ENCODE results near the gene TIAM1.
"Not testable (repeated sequence)": the region's sequence is repeated elsewhere in the genome, so short reads cannot be mapped to it uniquely, and the experiment has no call there.

TIAM1 gene

DNA sequence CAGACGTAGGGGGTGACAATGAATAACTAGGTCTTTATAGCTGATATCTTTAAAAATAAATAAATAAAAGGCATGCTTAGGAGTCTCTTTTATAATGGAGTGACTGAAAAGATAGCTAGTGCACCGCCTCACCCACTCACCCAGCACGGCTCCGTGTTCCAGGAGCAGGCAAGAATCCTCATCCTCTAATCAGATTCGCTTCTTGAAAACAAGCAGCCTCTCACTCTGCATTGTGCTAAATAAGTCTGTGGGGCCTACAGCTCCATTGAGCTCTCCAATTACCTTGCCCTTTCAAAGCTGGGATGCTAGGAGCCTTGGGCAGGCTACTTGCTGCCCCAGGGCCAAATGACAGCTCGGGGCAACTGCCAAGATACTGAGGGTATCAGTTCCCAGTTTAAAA lies 91.5 kb downstream of the TIAM1 start:
- no peak for DNase-seq

DNA sequence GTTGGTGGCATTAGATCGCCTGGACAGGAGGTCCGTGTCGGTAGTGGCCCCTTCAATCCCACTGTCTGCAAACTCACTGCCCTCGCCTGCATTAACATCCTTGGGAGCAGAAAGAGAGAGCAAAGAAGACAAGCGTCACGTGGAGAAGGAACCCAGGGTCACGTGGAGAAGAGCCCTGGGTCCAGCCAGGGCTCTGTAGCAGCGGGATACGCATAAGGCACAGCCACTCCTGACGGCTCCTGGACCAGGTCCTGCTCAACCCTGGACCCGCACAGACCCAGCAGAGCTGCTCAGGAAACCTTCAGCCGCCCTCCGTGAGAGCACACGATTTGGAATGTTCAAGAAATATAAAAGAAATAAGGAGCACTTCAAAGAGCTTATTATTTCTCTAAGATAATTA lies 92.0 kb downstream of the TIAM1 start:
- no peak for DNase-seq

DNA sequence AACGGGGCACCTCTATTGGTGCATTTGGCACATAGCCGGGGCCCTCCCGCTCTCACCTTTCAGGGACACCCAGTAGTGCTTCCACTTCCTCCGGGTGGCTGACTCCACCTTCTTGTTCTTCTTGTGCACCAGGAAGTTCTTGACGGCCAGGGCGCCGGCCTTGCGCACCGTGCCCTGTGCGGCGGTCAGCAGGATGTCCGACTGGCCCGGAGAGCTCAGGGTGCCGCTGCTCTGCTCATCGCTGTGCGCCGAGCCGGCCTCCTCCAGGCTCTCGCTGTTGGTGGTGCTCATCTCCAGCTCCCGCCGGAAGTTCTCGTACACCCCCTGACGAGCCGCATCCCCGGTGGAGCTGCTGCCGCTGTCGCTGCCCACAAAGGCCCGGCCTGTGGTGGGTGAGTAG lies 92.4 kb downstream of the TIAM1 start:
- DNase-seq: no peak

DNA sequence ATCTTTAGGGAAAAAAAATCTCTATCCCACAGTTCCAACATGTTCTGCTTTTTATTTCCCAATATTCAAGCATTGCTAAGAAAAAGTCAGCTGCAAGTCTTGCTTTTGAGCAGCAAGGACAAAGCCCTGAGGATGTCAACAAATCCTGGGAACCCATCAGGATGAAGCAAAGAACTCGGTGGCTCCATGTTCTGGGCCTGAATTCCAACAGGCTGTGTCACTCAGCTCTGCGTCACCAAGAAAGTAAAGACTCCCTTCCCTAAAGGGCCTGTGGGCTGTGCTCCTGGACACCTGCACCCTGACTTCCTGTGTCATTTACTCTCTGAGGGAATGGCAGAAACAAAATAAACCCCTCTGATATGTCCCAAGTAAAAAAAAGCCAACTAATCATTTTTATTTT lies 95.5 kb downstream of the TIAM1 start:
- peak; percentile 33 for DNase-seq

DNA sequence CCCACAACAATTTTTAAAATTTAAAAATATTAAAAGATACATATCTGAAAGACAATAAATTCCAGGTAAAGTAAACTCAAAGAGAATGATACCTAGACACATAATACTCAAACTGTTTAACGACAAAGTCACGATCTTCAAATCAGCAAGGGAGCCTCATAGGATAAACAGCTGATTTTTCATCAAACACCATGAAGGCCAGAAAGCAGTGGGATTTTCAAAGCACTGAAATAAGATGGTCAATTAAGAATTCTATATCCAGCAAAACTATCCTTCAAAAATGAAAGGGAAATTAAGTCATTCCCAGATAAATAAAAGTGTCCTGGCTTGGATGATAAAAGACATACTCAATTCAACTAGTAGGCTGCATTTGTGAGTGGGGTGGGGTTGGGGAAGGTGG lies 100.5 kb downstream of the TIAM1 start:
- DNase-seq: no peak

DNA sequence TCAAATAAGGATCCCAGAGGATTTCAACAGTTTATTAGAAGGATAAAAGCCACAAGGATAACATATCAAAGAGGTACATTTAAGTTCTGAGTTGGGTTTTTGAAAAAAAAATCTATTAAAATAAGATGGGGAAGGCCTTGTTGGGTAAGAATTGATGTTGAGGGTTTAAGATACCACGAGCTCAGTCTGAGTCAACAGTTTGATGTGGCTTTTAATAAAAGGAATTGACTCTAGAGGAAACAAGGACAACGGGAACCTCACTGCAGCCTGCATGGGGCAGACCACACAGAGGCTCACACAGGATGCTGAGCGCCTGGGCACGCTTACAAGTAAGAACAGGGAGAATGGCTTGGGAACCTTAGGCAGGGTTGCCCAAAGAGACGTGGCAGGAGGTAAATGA lies 107.5 kb downstream of the TIAM1 start:
- peak; percentile 13 for DNase-seq

DNA sequence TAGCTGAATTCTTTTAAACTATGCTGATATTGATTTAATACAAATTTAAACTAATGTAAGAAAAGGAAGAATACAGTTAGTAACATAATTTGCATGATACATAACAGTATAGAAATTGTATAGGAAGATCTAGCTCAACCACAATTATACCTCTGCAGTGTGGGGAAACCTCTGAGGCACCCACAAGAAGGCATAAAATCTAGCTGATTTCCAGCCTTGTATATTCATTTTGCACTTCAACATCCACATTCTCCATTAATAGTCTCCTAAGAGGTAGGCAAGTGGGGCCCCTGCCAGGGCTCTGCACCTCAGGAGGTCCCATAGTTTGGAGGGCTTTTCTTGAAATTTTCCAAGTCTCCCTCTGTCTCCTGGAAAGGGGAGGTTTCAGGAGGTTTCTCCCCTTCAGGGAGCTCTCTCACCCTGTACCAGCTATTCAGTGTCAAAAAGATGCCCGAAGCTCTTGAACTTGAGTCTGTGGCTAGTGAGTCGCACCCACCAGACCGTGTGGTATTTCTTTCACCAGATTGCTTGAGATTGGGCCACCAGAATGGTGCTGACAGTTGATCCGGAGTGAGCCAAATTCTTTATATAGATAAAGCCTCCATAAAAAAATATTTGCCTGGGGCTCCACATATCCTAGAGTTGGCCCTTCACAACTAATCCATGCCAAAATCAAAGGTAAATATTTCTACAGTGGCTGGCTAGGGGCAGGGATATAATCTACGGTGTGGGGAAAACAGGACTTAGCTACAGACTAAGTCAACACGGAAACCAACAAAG lies 108.2 kb downstream of the TIAM1 start:
- peak; percentile 44 for DNase-seq

DNA sequence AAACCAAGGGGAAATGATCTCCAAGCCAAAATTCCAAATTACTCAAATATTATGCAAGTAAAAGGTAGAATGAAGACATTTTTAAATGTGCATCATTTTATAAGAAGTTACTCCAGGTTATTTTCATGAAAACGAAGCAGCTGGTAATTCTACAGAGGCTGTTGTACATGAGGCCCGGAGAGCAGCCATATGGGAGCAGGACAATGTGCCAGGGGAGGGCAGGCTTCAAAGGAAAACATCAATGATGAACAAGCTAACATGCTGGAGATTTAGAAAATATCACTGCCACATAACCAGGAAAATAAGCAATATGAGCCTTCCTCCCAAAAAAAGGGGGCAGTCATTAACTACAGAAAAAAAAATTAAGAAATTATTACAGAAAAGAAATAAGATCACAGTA lies 109.1 kb downstream of the TIAM1 start:
- no peak for DNase-seq

DNA sequence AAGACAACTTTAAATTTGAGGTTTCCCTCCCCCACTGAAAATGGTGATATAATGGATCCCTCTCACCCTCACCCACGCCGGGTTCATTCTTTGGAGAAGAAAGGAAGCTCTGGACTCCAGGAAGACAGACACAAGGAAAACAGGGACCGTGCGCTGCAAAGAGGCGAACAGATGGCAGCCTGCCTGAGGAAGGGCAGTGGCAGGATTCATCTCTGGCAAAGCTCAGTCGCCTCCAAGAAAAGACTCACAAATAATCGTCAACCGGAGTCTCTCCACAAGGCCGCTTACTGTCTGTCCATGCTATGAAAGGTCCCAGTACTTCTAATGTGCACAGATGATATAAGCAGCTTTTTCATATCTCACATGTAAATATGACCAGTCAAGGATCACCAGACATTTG lies 110.3 kb downstream of the TIAM1 start:
- no peak for DNase-seq

DNA sequence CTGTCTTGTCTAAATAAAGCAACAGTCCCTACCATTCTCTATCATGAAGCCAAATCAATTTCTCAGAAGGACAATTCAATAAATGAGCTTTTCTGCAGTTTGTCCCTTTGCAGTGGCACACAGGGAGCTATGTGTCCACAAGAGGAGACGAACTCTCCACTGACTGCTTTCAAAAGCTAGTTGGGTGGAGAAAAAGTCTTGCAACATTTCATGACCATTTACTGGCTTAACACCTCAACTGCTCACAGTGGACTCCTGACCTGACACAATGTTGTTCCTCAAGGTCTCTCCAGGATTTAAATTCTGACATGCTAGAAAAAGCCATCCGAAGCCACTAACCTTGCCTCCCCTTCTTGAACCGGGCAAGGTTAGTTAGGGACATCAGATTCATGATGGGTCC lies 111.7 kb downstream of the TIAM1 start:
- DNase-seq: no peak

DNA sequence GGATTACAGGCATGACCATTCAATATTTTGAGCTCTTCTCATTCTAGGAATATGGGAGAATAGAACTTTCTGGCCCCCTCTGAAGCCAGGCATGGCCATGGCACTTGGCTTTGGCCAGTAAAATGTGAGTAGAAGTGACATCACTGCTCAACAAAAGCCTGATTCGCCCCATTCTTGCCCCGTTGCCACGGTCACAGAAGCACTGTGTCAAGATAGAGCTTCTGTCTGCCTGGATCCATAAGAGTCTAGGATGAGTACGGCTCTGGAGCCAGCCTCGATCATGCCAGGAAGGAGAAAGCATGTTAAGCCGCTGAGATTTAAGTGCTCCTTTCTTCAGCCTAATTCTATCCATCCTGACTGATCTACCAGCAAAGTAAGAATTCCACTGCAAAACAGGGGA lies 113.1 kb downstream of the TIAM1 start:
- DNase-seq: no peak

DNA sequence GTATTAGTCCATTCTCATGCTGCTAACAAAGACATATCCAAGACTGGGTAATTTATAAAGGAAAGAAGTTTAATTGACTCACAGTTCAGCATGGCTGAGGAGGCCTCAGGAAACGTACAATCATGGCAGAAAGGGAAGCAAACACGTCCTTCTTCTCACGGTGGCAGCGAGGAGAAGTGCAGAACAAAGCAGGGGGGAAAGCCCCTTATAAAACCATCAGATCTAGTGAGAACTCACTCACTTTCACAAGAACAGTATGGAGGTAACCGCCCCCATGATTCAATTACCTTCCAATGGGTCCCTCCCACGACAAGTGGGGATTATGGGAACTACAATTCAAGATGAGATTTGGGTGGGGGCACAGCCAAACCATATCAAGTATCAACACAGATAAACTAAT lies 115.3 kb downstream of the TIAM1 start:
- DNase-seq: not testable (repeated sequence)

DNA sequence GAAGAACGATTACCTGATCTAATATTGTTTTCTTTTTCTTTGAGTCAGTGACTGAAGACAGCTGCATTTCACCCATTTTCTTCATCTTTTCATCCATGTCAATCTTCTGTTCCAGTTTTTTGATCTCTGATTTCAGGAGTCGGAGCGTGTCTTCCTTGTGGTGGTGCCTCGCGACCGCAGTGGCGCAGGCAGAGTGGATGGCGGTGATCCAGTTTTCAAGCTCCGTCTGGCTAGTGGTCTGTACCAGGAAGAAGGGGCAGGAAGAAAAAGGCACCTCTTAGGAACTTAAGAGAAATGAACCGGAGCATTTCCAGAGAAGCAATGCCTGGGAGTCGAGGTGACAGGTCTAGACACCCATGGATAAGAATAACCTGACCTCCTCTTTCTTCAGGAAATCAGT lies 118.3 kb downstream of the TIAM1 start:
- DNase-seq: no peak

DNA sequence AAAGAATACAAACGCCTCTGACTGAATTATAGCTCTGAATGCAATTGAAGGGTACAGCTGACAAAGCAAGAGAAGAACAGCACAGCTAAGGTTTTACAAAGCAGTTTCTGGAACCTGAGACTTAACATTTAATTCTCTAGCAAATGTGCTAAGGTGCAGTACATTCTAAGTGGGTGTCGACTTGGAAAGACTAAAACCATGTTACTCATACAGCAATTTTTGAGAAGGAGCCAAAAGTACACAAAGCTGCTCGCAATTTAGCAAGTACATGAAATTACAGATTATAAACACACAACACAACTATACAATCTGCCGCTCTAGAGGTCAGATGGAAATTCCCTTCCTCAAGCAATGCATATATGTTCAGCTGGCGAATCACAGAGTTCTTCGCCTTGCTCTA lies 121.9 kb downstream of the TIAM1 start:
- peak; percentile 30 for DNase-seq

DNA sequence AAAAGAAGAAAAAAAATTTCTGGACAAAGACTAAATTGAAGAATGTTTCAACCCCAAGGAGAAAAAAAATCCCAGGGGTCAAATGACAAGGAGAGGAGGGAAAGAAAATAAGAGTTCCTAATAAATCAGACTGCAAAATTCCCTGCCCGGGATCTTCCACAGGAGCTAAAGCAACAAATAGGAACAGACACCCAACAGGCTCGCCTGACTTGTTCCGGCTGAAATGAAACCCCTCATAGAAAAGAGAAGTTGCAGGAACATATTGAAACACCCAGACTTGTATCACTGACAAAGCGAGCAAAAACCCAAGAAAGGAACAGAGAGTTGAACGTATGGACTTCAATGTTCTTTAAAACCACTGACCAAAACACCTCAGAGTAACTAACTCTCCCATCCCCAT lies 123.0 kb downstream of the TIAM1 start:
- DNase-seq: no peak

DNA sequence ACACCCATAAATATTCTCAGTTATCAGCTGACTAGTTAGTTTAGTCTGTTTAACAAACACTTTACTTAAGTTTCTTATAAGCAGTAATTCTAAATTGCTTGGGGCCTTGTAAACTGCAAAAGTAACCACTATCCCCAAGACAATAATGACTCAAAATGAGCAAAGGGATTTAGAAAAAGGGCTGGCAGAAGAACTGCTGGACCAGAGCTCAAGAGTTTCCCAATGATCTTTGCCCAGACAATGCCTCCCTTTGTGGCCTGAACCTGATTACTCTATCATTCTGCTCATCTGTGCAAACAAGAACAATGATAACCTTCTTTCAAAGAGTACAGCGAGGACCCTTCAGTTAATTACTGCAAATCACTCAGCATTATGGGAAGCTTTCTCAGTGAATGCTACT lies 123.5 kb downstream of the TIAM1 start:
- DNase-seq: no peak

DNA sequence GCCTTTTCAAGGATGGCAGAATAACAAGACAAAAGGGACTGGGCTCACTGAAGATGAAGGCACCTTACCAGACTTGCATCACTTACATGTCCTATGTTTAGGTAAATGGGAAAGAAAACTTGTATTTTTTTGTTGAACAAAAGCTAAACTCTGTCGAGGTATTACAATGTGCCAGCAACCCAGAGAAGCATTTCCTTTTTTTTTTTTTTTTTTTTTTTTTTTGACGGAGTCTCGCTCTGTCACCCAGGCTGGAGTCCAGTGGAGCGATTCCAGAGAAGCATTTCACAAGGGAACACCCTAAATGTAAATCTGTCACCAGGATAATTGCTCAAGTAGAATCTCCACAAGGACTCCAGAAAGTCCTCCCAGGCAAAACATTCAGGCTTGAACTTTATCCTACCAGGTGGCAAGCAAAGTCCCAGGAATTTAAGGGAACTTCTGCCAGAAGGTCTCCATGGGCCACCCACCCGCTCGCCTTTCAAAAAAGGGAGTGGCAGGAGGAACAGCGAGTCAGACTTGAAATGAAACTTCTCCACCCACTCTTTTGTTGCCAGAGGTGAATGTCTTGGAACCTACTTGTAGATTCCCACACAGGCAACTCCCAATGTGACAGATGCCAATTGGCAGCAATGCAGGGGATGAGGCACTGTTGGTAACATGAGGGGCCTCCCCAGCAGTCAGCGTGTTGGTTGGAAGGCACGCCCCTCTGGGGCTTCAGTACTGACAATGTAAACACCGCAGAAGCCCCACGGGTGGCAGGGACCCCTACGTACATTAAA lies 125.0 kb downstream of the TIAM1 start:
- peak; percentile 28 for DNase-seq

DNA sequence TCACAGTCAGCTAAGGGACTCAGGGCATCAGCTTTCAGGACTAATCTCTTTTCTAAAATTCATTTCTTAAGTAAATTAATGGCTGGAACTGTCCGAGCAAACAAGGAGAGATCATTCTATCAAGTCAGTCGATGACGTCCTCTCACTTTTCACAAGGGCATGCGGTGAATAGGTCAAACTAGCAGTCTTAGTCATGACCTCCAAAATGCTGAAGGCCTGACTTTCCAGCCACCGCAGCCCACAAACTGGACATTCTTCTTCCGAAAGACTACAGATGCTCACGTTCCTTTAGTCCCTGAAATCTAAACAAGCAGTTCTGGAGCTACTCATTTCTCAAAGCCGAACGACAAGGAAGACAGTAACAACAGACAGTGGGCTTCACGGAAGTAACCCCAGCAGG lies 127.9 kb downstream of the TIAM1 start:
- DNase-seq: no peak

DNA sequence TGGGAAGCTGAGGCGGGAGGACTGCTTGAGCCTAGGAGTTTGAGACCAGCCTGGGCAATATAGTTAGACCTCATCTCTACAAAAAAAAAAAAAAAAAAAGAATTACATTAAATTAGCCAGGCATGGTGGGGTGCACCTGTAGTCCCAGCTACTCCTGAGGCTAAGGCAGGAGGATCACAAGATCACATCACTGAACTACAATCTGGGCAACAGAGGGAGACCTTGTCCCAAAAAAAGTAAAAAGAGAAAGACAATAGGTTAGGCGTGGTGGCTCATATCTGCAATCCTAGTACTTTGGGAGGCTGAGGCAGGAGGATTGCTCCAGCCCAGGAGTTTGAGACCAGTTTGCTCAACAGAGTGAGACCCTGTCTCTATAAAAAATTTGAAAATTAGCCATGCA lies 130.3 kb downstream of the TIAM1 start:
- no peak for DNase-seq

DNA sequence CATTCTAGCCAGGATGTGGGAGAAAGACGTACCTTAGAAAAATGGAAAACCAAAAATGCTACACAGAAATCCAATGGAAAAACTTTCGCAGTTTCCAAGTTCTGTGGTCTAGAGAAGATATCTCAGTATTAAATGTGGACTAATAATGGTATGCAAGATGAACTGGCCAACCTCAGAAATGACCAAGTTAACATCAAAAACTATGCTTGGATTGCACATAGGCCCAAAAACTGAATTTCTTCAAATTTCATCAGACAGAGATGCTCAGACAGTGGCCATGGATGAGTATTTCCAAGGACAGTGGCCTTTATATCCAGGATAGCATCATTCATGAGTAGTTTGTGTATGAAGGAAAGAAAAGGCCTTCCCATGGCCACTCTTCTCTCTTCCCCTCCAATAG lies 132.2 kb downstream of the TIAM1 start:
- peak; percentile 57 for DNase-seq

DNA sequence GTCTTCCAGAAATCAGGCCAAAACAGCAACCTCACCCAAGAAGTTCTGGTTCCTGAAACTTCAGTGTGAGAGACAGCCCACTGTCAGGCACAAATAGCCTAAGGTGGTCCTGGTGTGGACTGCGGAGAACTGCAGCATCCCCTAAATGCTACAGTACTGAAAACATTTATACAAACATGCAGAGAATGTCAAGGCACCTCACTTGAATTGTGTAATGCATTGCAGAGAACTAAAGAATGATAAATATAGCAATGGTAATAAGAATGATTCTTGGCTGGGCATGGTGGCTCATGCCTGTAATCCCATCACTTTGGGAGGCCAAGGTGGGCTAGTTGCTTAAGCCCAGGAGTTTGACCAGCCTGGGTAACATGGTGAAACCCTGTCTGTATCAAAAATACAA lies 138.6 kb downstream of the TIAM1 start:
- DNase-seq: no peak

DNA sequence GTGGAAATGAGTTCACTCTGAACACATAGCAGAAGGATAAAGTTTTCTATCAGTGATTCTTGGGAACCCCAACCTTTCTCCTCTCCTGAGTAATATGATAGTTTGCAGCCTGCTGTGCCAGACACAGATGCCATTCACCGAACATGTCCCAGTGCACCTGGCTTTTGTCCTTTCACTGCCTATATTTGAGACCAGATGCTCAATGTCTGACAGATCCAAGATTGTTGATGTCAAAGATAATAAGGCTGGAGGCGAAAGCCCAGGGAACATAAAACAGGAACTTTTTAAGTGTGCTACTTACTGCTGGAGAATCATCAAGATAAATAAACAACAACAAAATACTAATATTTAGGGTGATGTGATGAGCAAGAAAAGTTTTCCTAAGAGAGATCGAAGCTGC lies 139.3 kb downstream of the TIAM1 start:
- DNase-seq: no peak

DNA sequence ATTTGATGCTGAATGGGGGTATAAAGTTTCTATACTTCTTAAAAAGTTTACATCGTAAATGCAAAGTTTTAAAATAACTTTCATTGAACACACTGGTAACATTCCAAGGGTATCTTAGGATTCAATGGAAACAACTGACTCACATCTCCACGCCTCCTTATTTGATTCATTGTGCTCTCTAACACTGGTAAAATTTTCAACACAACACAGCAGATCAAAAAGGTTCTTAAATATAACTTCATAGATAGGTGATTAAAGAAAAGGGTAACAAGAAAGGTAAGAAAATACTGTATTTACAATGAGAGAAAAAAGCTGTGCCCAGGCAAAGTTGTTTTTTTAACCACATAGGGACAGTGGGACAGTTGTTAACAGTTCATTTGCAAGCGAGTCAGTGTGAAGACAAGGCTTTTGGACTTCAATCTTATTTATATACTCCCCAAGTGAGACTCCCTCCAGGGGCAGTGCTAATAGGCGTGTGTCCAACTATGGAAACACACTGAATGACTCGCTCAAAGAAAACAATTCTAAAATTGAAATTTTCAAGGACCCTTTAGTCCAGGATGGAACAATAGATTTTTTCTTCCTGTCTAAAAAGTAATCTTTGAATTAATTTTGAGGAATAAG lies 140.5 kb downstream of the TIAM1 start:
- DNase-seq: peak; percentile 64

DNA sequence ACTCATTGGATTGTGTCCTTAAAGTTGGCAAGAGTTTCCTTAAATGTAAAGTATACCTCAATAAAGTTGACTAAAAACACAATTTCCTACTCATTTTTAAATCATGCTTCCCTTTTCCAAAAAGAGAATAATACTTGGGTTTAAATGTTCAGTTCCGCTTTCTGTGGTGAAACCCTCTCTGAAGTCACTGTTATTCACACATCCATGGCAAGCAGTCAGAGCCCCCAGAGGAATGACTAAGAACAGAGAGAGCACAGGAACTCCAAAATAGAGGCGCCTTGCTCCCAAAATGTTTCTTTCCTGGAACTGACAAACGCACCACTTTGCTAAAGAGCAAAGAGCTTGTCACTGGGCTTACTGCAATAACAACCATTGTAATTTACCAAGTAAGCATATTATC lies 142.5 kb downstream of the TIAM1 start:
- DNase-seq: peak; percentile 56

All from fibroblast of skin of abdomen (primary cell).